IPS DF 19.7 (cell line): ENCODE measurements around the gene PKD1L1.
A peak's percentile ranks its signal among the peaks of the same experiment; 100 is the strongest.
"Not testable (repeated sequence)": the region's sequence is repeated elsewhere in the genome, so short reads cannot be mapped to it uniquely, and the experiment has no call there.

ENCODE experiments used
- DNase-seq: peaks from one replicate; pipeline ENCODE4 v3.0.0-alpha.2; 2013; ENCODE audit warnings: low read depth, low spot score

PKD1L1 gene

DNA sequence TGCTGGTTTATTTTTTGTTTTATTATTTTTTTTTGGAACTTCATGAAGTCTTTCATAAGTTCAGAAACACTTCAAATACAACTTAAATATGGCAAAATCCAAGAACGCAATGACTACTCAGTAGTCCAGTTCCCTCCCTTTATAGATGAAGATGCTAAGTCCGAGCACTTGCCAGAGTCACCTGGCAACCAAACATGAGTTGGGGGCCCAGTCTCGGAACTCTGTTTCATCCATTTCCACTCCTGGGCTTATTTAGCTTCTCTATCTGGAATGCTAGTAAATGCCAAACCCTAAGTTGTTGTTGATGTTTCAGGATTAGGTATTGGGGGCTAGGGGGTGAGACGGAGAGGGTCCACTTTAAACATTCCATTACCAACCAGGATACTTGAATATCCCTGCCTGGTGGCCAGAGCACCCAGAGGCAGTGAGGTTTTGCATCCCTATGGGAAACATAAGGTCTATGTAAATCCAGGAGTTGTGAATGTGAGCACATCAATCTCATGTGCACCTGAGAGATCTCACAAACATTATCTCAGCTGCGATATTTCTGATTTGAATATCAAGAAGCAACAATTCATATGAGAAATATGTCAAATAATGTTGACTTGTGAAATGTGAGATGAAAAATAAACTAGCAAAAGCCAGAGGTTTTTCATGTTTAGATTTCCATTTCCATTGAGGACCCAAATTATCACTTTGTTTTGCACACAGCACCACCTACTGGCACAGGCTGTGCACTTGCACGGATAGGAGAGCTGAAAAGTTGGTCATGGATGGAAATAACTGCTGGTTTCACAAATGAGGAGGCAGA, 129.3 kb downstream of the PKD1L1 start:
- DNase-seq = no peak

GRCh38 chr7:47817917-47818316, 130.3 kb downstream of the PKD1L1 start:
- DNase-seq = no peak

DNA sequence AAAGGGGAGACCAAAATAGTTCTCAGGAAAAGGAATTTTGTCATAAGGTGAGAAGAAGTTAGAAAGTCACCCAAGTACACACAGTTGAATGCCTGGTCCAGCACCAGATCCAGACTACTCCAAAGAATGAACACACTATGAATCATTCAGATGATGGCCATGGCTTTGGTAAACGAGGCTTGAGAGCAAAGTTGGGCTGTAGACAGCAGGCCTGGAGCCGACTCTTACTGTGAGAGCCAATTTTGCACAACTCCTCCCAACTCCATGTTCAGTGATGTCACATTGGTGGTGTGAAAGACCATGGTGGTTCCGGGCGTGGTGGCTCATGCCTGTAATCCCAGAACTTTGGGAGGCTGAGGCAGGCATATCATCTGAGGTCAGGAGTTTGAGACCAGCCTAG, 131.6 kb downstream of the PKD1L1 start:
- no peak for DNase-seq

GRCh38 chr7:47815867-47816266, 132.4 kb downstream of the PKD1L1 start:
- DNase-seq = no peak

- DNase-seq = peak; percentile 50
These were observed 133.2 kb downstream of the PKD1L1 start for GRCh38 chr7:47814905-47815613.

GRCh38 chr7:47813620-47814260, 134.5 kb downstream of the PKD1L1 start:
- DNase-seq = no peak

DNA sequence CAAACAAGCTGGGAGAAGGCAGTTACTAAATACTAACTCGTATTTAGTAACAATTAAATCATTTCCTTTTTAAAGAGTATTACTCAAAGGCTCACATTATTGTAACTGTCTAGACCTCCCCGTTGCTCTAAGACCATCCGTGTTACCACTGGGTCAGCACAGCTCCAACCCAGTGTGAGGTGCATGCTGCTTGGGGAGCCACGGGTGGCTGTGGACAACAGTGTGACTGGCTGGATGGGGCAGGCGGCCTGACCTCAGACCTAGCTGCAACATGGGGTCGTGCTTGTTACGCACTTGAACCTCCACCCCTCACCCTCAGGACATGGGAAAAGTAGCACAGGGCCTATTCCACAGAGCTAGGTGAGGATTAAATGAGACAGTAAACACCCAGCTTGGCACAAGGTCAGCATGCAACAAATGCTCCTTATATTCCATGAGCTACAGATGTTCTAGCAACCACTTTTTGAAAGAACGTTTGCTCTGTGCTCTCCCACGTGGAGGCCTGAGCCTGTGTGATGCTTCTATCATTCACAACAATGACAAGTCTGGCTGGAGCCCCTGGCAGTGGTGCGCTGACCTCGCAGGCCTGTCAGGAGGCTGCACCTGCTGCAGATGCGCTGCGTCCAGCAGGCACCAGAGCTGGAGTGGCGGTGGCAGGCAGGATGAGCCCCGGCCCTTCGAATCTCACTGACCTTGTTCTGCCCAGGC, 135.7 kb downstream of the PKD1L1 start:
- DNase-seq = no peak

DNA sequence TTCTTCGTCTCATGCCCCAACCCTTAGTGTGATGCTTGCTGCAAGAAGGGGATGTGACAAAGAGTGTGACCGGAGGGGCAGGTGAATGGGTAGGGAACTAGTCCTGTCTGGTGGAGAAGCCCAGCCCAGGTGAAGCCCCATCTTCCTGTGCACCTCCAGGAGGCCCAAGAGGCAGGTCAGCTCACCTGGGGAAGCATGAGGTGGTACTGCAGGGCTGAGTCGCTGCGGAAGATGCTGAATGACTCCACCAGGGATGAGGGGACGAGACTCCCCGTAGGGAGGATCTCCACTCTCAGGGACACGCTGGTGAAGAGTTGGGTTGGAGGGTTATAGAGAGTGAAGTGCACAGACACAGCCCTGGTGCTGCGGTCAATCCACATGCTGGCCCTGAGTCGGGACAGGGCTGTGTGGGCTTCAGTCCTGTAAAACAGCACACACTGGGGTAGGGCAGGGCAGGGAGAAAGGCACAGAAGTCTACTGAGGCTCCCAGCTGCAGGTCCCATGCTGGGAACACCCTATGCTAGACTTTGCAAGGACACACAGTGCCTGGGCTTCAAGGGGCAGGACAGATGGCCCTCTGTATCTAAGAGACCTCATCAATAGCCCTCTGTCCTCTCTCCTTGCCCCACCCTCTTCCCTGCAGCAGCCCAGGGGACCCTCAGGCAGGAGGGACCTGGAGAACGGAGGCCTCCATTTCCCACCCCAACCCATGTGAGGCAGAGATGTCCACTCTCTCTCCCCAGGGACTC, 136.5 kb downstream of the PKD1L1 start:
- DNase-seq = no peak

GRCh38 chr7:47809387-47809786, 138.9 kb downstream of the PKD1L1 start:
- no peak for DNase-seq

GRCh38 chr7:47808321-47808720, 139.9 kb downstream of the PKD1L1 start:
- DNase-seq = no peak

GRCh38 chr7:47807756-47808155, 140.5 kb downstream of the PKD1L1 start:
- DNase-seq = no peak

DNA sequence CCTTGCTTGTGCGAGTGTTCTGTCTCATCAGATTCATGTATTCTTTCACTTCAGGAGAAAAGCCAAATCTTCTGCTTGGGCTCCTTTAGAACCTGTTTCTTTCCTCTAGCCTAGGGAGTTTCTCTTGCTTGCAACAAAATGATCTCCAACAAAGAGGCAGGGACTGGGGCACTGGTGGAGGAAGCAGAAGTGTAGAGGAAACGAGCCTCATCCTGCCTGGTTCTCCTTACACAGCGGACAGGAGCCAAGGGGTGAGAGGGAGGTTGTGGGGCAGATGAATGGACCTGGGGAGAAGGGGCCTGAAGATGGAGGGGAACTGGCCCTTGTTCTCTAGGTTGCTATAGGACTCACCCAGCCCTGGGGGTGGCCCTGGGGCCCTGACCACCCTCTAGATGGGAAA, 141.1 kb downstream of the PKD1L1 start:
- DNase-seq = no peak

DNA sequence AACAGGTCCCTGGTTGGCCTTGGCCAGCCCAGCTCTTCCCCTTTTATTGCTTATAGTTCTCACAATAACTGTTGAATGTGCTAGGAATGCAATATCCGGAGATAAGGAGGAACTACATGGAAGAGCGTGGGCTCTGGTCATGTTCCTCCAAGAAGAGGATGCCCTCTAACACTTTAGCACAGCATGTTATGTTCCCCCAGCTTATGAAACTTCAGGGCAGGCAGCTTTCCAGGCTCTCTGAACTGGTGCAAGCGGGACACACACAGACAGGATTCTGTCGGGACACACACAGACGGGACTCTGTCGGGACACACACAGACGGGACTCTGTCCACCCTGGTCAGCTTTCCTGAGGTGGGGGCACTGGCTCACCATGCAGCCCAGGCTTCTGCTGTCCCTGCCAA, 141.6 kb downstream of the PKD1L1 start:
- no peak for DNase-seq

- no peak for DNase-seq
These were observed 143.3 kb downstream of the PKD1L1 start for GRCh38 chr7:47804767-47805545.

GRCh38 chr7:47803846-47804245, 144.4 kb downstream of the PKD1L1 start:
- no peak for DNase-seq

DNA sequence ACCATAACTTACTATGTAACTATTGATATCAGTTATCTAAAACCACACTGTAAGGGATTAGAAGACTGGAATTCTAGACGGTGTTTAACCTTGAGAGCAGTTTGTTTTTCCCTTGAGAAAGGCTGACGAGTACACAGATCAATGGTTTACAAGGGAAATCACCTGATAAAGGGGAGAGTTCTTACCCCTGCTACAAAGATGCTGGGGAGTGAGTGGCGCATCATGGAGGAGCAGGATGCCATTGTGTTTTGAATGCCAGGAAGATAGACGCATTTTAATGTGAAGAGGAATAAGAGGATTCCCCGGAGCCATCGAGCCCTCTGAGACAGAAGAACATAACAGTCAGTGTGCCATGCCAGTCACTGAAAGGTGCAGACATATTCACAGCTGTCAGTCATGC, 145.2 kb downstream of the PKD1L1 start:
- DNase-seq = no peak

GRCh38 chr7:47801423-47801822, 146.8 kb downstream of the PKD1L1 start:
- no peak for DNase-seq

DNA sequence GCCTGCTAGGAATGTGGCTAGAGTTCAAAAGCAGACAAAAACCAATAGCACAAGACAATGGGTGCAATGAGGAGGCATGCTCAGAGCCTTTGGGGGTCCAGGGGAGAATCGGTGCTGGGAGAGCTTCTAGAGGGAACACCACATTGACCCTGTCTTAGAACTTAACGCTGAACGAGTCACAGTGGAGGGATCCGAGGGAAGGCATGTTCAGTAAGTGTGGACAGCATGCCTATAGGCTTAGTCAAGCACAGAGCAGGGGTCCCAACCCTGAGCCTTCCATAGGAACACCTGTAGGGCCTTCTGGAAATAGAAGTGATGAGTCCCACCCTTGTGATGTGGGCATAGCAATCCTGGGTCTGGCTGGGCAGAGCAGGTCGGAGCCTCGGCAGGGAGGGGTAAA, 148.7 kb downstream of the PKD1L1 start:
- no peak for DNase-seq

DNA sequence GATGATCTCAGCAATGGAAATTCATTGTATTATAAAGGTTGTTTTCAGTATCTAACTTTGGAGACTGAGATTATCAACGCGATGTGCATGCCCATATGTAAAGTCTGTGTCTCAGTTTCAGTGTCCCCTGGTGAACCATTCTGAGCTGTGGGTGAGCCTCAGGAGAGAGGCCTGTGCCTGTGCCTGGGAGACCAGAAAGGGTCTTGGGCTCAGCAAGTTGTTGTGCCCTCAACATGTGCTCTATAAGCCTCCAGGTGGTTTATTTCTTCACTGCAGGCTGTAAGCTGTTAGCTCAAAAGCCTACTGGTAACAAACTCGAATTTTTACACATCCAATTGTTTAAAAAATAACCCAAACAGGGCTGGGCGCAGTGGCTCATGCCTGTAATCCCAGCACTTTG, 151.9 kb downstream of the PKD1L1 start:
- no peak for DNase-seq

GRCh38 chr7:47795631-47796030, 152.6 kb downstream of the PKD1L1 start:
- DNase-seq = no peak

- not testable (repeated sequence) for DNase-seq
These were observed 153.1 kb downstream of the PKD1L1 start for GRCh38 chr7:47795126-47795525.
